Endothelial cell of umbilical vein (primary cell): ENCODE data around the gene MAST1. TPM values are rescaled to one million over a fixed set of nuclear protein-coding genes. Genes with fewer than 3 reads are reported as not detected.

ENCODE experiments used
- BruUV-seq: library from RNA; stranded (reverse); fragments of 400-500 nt; replicated peaks from 2 replicates; lab custom pipeline; 2021; lab: Mats Ljungman, UMichigan
- CTCF ChIA-PET: fragments of 300-600, 350-600 bp; sonication (Branson Sonifier 250); formaldehyde crosslinking; loops from one replicate; lab custom pipeline; 2021; ENCODE audit warnings: antibody characterized with exemption, inconsistent platforms; lab: Charles Lee
- POLR2A ChIA-PET: fragments of 300-600, 350-600 bp; sonication (Branson Sonifier 250); formaldehyde crosslinking; loops from one replicate; lab custom pipeline; 2021; ENCODE audit warnings: antibody characterized with exemption, inconsistent platforms; lab: Charles Lee
- DNase-seq: peaks from one replicate; pipeline ENCODE4 v3.0.0-alpha.2; 2011; ENCODE audit warnings: low read depth, low spot score
- FAIRE-seq: peaks from 2 replicates; lab custom pipeline; 2011; peaks lifted over from hg19 to GRCh38; lab: Jason Lieb, UNC
- H2AFZ ChIP-seq: 2 replicates; pipeline ENCODE4 v1.6.0; 2012; ENCODE audit warnings: low read depth, low read length, control low read depth, inconsistent platforms
- H3K27ac ChIP-seq: 2 replicates; pipeline ENCODE4 v1.5.1; 2011; ENCODE audit warnings: low read depth, mild to moderate bottlenecking, control low read depth, low read length, moderate library complexity; ENCODE audit not compliant: insufficient read depth
- H3K27me3 ChIP-seq, 2 experiments: 2 replicates each; pipeline versions ENCODE4 v1.6.0 to v1.6.1; 2011; ENCODE audit warnings: low read length in 2 of 2, mixed read lengths in 1 of 2; ENCODE audit not compliant: control insufficient read depth in 2 of 2, insufficient read depth in 2 of 2
- H3K36me3 ChIP-seq, 2 experiments: 2 replicates in 1 of 2; 3 replicates in 1 of 2; pipeline ENCODE4 v1.5.1; 2011; ENCODE audit warnings: low read length in 2 of 2, mild to moderate bottlenecking in 1 of 2, moderate library complexity in 1 of 2; ENCODE audit not compliant: control insufficient read depth in 2 of 2, insufficient read depth in 2 of 2; ENCODE audit errors: extremely low read depth in 1 of 2
- H3K4me1 ChIP-seq: 3 replicates; pipeline ENCODE4 v1.5.1; 2011; ENCODE audit warnings: mild to moderate bottlenecking, low read length; ENCODE audit not compliant: control insufficient read depth, insufficient read depth; ENCODE audit errors: extremely low read depth
- H3K4me2 ChIP-seq: 2 replicates; pipeline ENCODE4 v1.6.1; 2011; ENCODE audit warnings: low read length, control low read depth, mixed read lengths; ENCODE audit not compliant: insufficient read depth
- H3K4me3 ChIP-seq, 3 experiments: fragments of 200-600 bp in 1 of 3; sonication (generic), shearing (Covaris generic) in 1 of 3; replicated peaks in 1 of 3; 2 replicates each; pipeline ENCODE4 v1.5.1; 2011 to 2016; ENCODE audit warnings: control low read depth in 3 of 3, low read length in 3 of 3, mild to moderate bottlenecking in 2 of 3, inconsistent platforms in 1 of 3, low read depth in 1 of 3, moderate library complexity in 1 of 3; ENCODE audit not compliant: insufficient read depth in 1 of 3
- H3K79me2 ChIP-seq: 2 replicates; pipeline ENCODE4 v1.6.0; 2012; ENCODE audit warnings: low read length, inconsistent platforms; ENCODE audit not compliant: control insufficient read depth, insufficient read depth
- H3K9ac ChIP-seq: replicated peaks from 2 replicates; pipeline ENCODE3; 2011; ENCODE audit warnings: low read length, control low read depth; ENCODE audit not compliant: insufficient read depth; ENCODE audit errors: extremely low read depth
- H3K9me1 ChIP-seq: replicated peaks from 3 replicates; pipeline ENCODE4 v1.6.0; 2011; ENCODE audit warnings: mild to moderate bottlenecking, low read length; ENCODE audit not compliant: control insufficient read depth, insufficient read depth; ENCODE audit errors: extremely low read depth
- H3K9me3 ChIP-seq: replicated peaks from 2 replicates; pipeline ENCODE4 v1.5.1; 2012; ENCODE audit warnings: low read length, inconsistent platforms; ENCODE audit not compliant: control insufficient read depth, insufficient read depth
- H4K20me1 ChIP-seq: replicated peaks from 2 replicates; pipeline ENCODE3; 2011; ENCODE audit warnings: mild to moderate bottlenecking, low read length; ENCODE audit not compliant: control insufficient read depth, insufficient read depth; ENCODE audit errors: extremely low read depth
- EZH2 ChIP-seq: IDR thresholded peaks from 2 replicates; pipeline ENCODE4 v1.6.1; 2012; ENCODE audit warnings: borderline replicate concordance, low read depth, mild to moderate bottlenecking, moderate library complexity, low read length, inconsistent platforms; ENCODE audit not compliant: severe bottlenecking
- GATA2 ChIP-seq: IDR thresholded peaks from 2 replicates; pipeline ENCODE4 v1.7.0; 2011; ENCODE audit warnings: low read depth, mild to moderate bottlenecking, moderate library complexity, mixed read lengths, low read length; ENCODE audit not compliant: insufficient read length, insufficient read depth
- JUN ChIP-seq: IDR thresholded peaks from 2 replicates; pipeline ENCODE4 v1.6.1; 2011; ENCODE audit warnings: borderline replicate concordance, low read depth; ENCODE audit not compliant: insufficient read length, insufficient read depth
- POLR2A ChIP-seq: IDR thresholded peaks from 2 replicates; pipeline ENCODE4 v1.6.1; 2012; ENCODE audit warnings: low read depth, mild to moderate bottlenecking, control low read depth, low read length
- POLR2AphosphoS5 ChIP-seq: IDR thresholded peaks from 2 replicates; pipeline ENCODE4 v1.6.1; 2012; ENCODE audit warnings: low read depth, mild to moderate bottlenecking, control low read depth, low read length, moderate library complexity; ENCODE audit not compliant: insufficient read depth
- dilution Hi-C: fragments of 300-500 bp; cut with MboI; formaldehyde crosslinking; loops from one replicate; pipeline ENCODE4 v1.15.0; 2019; ENCODE audit warnings: low sequenced_read_pairs; ENCODE audit not compliant: extremely low pct_ligation_motif_present
- intact Hi-C: fragments of 100-400 bp; cut with micrococcal nuclease; formaldehyde crosslinking; loops from one replicate; pipeline ENCODE4 v1.10.0; 2022
- polyA plus RNA-seq, 4 experiments: library from polyadenylated mRNA; depleted of rRNA in 3 of 4; stranded (reverse) in 3 of 4; unstranded in 1 of 4; fragments of >200 nt; gene quantifications; 2 replicates each; pipeline versions ENCODE4 v1.2.1 to v1.2.3, GENCODE V29; 2011 to 2012; ENCODE audit warnings: missing spikeins in 1 of 4
- total RNA-seq: library from RNA; stranded (reverse); gene quantifications from 2 replicates; pipeline ENCODE4 v1.2.3, GENCODE V29; 2021
- TF ChIP-seq, protein P1 (sequence below): IDR thresholded peaks from 2 replicates; pipeline ENCODE4 v1.6.1; 2011; ENCODE audit not compliant: insufficient read depth, insufficient read length

MAST1 gene
- total and polyA plus RNA-seq, 2 donors (not counting 3 experiments of a cell fraction or from before 2014, with no cell fraction given), result 0.13 to 0.46 TPM

DNA sequence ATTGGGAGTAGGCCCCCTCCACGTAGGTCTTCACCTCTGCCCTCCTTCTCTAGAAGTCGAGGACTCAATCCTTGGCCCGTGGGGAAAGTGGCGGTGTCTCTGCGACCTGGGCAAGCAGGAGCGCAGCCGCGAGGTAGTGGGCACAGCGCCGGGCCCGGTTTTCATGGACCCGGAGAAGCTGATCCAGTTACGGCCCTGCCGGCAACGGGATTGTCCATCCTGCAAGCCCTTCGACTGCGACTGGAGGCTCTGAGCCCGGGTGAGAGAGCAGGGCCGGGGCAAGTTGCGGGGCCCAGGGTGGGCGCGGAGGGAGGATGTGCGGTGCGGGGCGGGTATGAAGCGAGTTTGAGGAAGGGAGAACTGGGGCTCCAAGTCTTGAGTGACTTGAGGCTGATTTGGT, 34.3 kb upstream of the MAST1 start:
- no peak for DNase-seq
- H3K4me1 ChIP-seq, result peaks cover 22% of the 10 kb centered on the region
- dilution Hi-C loops (no loop called here), intact Hi-C loops (no loop called here)
- H3K9me1 ChIP-seq, result no peaks in the 10 kb centered on the region
- H2AFZ ChIP-seq, result no peak overlapping the region
- H3K27ac ChIP-seq, result no peak overlapping the region
- no peak for FAIRE-seq
- ChIA-PET CTCF (interaction anchor here (1.9 to 13.8 kb wide), 2 partner anchors 40 to 44 kb away, joined by 5 to 524 read pairs; no protein-coding TSS in a partner anchor), POLR2A (interaction anchor here (0.6 kb wide), 1 partner anchor 11 kb away, joined by 3 read pairs; no protein-coding TSS in a partner anchor)
- H3K4me3 ChIP-seq, result no peak overlapping the region
- H3K27me3 ChIP-seq, result no peaks in the 10 kb centered on the region
- no TSS peak for BruUV-seq
- H3K79me2 ChIP-seq, result peaks cover 14% of the 10 kb centered on the region
- H3K36me3 ChIP-seq, result peaks cover 0 to 12% of the 10 kb centered on the region in 2 experiments
- H3K9me3 ChIP-seq, result no peaks in the 10 kb centered on the region
- no peaks in the 10 kb centered on the region for H4K20me1 ChIP-seq
- TF ChIP-seq EZH2, result no peak
- TF ChIP-seq, protein P1, sequence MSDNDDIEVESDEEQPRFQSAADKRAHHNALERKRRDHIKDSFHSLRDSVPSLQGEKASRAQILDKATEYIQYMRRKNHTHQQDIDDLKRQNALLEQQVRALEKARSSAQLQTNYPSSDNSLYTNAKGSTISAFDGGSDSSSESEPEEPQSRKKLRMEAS, result no peak
- no peak for TF ChIP-seq JUN
- H3K4me2 ChIP-seq, result no peak overlapping the region
- no peak overlapping the region for H3K9ac ChIP-seq

DNA sequence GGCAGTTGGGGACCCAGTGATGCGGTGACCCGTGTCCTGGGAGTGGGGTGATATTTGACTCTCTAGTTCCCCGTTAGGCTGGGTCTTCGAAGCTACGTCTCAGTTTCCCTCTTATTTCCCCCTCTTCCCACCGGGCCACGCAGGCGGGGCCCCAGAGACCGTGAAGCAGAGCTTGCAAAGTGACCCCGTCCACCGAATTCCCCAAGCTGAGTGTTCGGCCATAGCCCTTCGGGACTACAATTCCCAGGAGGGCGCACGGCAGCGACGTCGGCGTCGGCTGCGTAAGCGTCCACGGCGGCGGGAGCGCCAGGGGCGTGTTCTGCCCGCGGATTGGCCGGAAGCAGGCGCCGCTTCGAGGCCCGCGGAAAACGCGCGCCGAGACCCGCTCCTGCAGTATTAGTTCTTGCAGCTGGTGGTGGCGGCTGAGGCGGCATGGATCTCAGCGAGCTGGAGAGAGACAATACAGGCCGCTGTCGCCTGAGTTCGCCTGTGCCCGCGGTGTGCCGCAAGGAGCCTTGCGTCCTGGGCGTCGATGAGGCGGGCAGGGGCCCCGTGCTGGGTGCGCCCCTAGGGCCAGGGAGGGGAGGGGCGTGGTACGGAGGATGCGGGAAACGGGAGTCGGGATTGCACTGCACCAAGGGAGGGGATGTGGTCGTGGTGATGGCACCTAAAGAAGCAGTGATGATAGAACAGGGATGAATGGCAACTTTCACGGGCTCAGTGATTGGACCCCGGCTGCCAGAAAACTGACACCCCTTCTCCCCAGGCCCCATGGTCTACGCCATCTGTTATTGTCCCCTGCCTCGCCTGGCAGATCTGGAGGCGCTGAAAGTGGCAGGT, 31.9 kb upstream of the MAST1 start, which contains the start of gene RNASEH2A:
RNASEH2A (plus strand) TSS at position 343 of the 840 bp plus-strand sequence; CDS start at position 433, 90 bp downstream.
- CTCF ChIA-PET, result interaction anchor here (0.8 to 1.7 kb wide), 5 partner anchors 24 to 49 kb away, joined by 3 to 11 read pairs (median 5); no protein-coding TSS in a partner anchor

More for the DNA sequence above, 31.9 kb upstream of the MAST1 start, which contains the start of gene RNASEH2A:
- H3K27ac ChIP-seq, result no peak within 1 kb of the TSS
- H4K20me1 ChIP-seq, result no peaks in the 10 kb centered on the region
- H2AFZ ChIP-seq, result peak within 1 kb of the TSS; percentile 96
- peak within 1 kb of the TSS; percentile 66 for H3K4me2 ChIP-seq
- H3K36me3 ChIP-seq, result no peaks in the 10 kb centered on the region
- TF ChIP-seq POLR2AphosphoS5 (peak; percentile 77), POLR2A (peak; percentile 73), EZH2 (no peak), GATA2 (no peak)
- TF ChIP-seq, protein P1, result peak; percentile 38
- H3K4me1 ChIP-seq, result peaks cover 15% of the 10 kb centered on the region
- peak; percentile 88 for DNase-seq
- H3K9ac ChIP-seq, result peak within 1 kb of the TSS; percentile 20
- H3K27me3 ChIP-seq, result no peaks in the 10 kb centered on the region
- H3K9me1 ChIP-seq, result no peaks in the 10 kb centered on the region
- BruUV-seq, result TSS peak; percentile 39
- peak within 1 kb of the TSS; percentile 21 to 48 (median 44) for H3K4me3 ChIP-seq
- no peaks in the 10 kb centered on the region for H3K9me3 ChIP-seq
- intact Hi-C loops, result loop anchor here (2.0 kb wide), 1 partner anchor 70 kb away; the partner anchor contains the start of gene GET3
- no peaks in the 10 kb centered on the region for H3K79me2 ChIP-seq
- POLR2A ChIA-PET, result no interaction called here
- dilution Hi-C loops, result no loop called here
- peak; percentile 91 for FAIRE-seq
